Neural cell (in vitro differentiated cells): Measurements from ENCODE around the gene PPAT. TPM values are rescaled to one million over a fixed set of nuclear protein-coding genes. Genes with fewer than 3 reads are reported as not detected.

ENCODE experiments used
- H2AFZ ChIP-seq: fragments of 200-600, 300-800 bp; sonication (generic), shearing (Covaris generic); 2 replicates; pipeline ENCODE4 v1.6.0; 2014; ENCODE audit warnings: low read depth, mild to moderate bottlenecking, antibody characterized with exemption, low read length, moderate library complexity
- H3F3A ChIP-seq: fragments of 200-600 bp; shearing (Covaris generic); 2 replicates; pipeline ENCODE4 v1.6.1; 2016; ENCODE audit warnings: mild to moderate bottlenecking, moderate library complexity, mixed read lengths, antibody characterized with exemption, low read length; ENCODE audit not compliant: insufficient read depth, poor library complexity, severe bottlenecking
- H3K27ac ChIP-seq: fragments of 200-600, 300-800 bp; sonication (generic), shearing (Covaris generic); 2 replicates; pipeline ENCODE4 v1.5.1; 2014; ENCODE audit warnings: mild to moderate bottlenecking, low read length, moderate library complexity
- H3K27me3 ChIP-seq: fragments of 300-800, 200-600 bp; sonication (generic), shearing (Covaris generic); 2 replicates; pipeline ENCODE4 v1.6.0; 2014; ENCODE audit warnings: mild to moderate bottlenecking, low read depth, low read length, moderate library complexity; ENCODE audit not compliant: insufficient read depth
- H3K36me3 ChIP-seq: fragments of 300-800, 200-600 bp; sonication (generic), shearing (Covaris generic); 2 replicates; pipeline ENCODE4 v1.5.1; 2014; ENCODE audit warnings: mild to moderate bottlenecking, antibody characterized with exemption, low read length, moderate library complexity; ENCODE audit not compliant: insufficient read depth
- H3K4me2 ChIP-seq: fragments of 300-800, 200-600 bp; sonication (generic), shearing (Covaris generic); 2 replicates; pipeline ENCODE4 v1.6.0; 2014; ENCODE audit warnings: mild to moderate bottlenecking, low read length
- H3K4me3 ChIP-seq: fragments of 300-800, 200-600 bp; sonication (generic), shearing (Covaris generic); 2 replicates; pipeline ENCODE4 v1.5.1; 2014; ENCODE audit warnings: mild to moderate bottlenecking, low read length, moderate library complexity
- H3K79me2 ChIP-seq: fragments of 200-600 bp; shearing (Covaris generic); replicated peaks from 2 replicates; pipeline ENCODE4 v1.6.0; 2014; ENCODE audit warnings: mild to moderate bottlenecking, low read length, moderate library complexity; ENCODE audit not compliant: insufficient read depth
- H3K9ac ChIP-seq: fragments of 300-800, 200-600 bp; sonication (generic), shearing (Covaris generic); 2 replicates; pipeline ENCODE4 v1.6.1; 2016; ENCODE audit warnings: mild to moderate bottlenecking, low read length, mixed read lengths
- H3K9me2 ChIP-seq: fragments of 200-600 bp; shearing (Covaris generic); 2 replicates; pipeline ENCODE4 v1.6.1; 2016; ENCODE audit warnings: mild to moderate bottlenecking, low read length, mixed read lengths; ENCODE audit not compliant: insufficient read depth
- H3K9me3 ChIP-seq: fragments of 200-600, 300-800 bp; sonication (generic), shearing (Covaris generic); 2 replicates; pipeline ENCODE4 v1.6.1; 2016; ENCODE audit warnings: mild to moderate bottlenecking, mixed run types, low read length, moderate library complexity, mixed read lengths
- H4K20me1 ChIP-seq: fragments of 200-600 bp; shearing (Covaris generic); 2 replicates; pipeline ENCODE4 v1.6.1; 2016; ENCODE audit warnings: mild to moderate bottlenecking, mixed run types; ENCODE audit not compliant: insufficient read depth
- EP300 ChIP-seq: fragments of 450-650 bp; conservative IDR thresholded peaks from 2 replicates; pipeline ENCODE4 v1.6.1; 2014; ENCODE audit warnings: antibody characterized with exemption, mild to moderate bottlenecking, moderate library complexity; ENCODE audit not compliant: poor library complexity, severe bottlenecking
- EZH2 ChIP-seq: fragments of 200-600, 300-800 bp; shearing (Covaris generic), sonication (generic); IDR thresholded peaks from 2 replicates; pipeline ENCODE4 v1.6.1; 2014; ENCODE audit warnings: antibody characterized with exemption, low read length, borderline replicate concordance, mild to moderate bottlenecking; ENCODE audit not compliant: insufficient read depth, poor library complexity, severe bottlenecking
- MXI1 ChIP-seq: fragments of 450-650 bp; conservative IDR thresholded peaks from 2 replicates; pipeline ENCODE4 v1.6.1; 2014; ENCODE audit warnings: antibody characterized with exemption, mild to moderate bottlenecking; ENCODE audit not compliant: poor library complexity, severe bottlenecking
- POLR2AphosphoS5 ChIP-seq: IDR thresholded peaks from 2 replicates; pipeline ENCODE4 v1.6.1; 2012
- RAD21 ChIP-seq: fragments of 450-650 bp; conservative IDR thresholded peaks from 2 replicates; pipeline ENCODE4 v1.6.1; 2014; ENCODE audit warnings: antibody characterized with exemption, mild to moderate bottlenecking, moderate library complexity
- SMC3 ChIP-seq: fragments of 450-650 bp; conservative IDR thresholded peaks from 2 replicates; pipeline ENCODE4 v1.6.1; 2014; ENCODE audit warnings: antibody characterized with exemption, mild to moderate bottlenecking, moderate library complexity; ENCODE audit not compliant: poor library complexity
- TAF1 ChIP-seq: IDR thresholded peaks from 2 replicates; pipeline ENCODE4 v1.6.1; 2012; ENCODE audit warnings: low read depth
- polyA plus RNA-seq: library from polyadenylated mRNA; depleted of rRNA; stranded (reverse); fragments of >200 nt; gene quantifications from 2 replicates; pipeline ENCODE4 v1.2.3, GENCODE V29; 2014
- TF ChIP-seq, protein P1 (sequence below): fragments of 450-650 bp; IDR thresholded peaks from 2 replicates; pipeline ENCODE4 v1.5.1; 2014; ENCODE audit warnings: antibody characterized with exemption, mild to moderate bottlenecking, moderate library complexity; ENCODE audit not compliant: poor library complexity, severe bottlenecking
- TF ChIP-seq, protein P2 (sequence below): IDR thresholded peaks from 2 replicates; pipeline ENCODE4 v1.6.1; 2012; ENCODE audit warnings: borderline replicate concordance

PPAT gene
- polyA plus RNA-seq, 1 donor from 2014 or later, result 22.5 TPM

DNA sequence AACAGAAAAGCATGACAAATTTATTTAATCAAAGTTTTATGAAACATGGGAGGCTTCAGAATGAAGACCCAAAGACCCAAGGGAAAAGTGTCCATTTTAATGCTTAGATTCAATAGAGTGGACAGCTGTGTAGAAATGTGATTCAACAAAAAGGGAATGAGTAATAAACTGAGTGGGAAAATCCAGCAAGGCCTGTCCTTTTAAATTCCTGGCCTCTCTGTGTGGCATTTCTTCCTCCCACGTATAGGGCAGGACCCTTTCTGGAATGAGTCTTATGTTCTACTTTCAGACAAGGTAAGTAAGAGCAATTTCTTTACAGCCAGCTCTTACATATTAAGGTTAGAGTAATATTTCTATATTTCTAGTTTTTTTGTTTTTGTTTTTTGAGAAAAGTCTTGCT lies 62.6 kb downstream of the PPAT start:
- Histone ChIP-seq H3K9ac (no peak overlapping the region), H3K27ac (no peak overlapping the region), H3K4me2 (no peak overlapping the region), H4K20me1 (no peaks in the 10 kb centered on the region), H2AFZ (no peak overlapping the region), H3K79me2 (no peaks in the 10 kb centered on the region), H3K9me3 (no peaks in the 10 kb centered on the region), H3F3A (no peaks in the 10 kb centered on the region), H3K9me2 (no peaks in the 10 kb centered on the region), H3K4me3 (no peak overlapping the region), H3K36me3 (peaks cover 5% of the 10 kb centered on the region), H3K27me3 (no peaks in the 10 kb centered on the region)
- TF ChIP-seq, protein P1, sequence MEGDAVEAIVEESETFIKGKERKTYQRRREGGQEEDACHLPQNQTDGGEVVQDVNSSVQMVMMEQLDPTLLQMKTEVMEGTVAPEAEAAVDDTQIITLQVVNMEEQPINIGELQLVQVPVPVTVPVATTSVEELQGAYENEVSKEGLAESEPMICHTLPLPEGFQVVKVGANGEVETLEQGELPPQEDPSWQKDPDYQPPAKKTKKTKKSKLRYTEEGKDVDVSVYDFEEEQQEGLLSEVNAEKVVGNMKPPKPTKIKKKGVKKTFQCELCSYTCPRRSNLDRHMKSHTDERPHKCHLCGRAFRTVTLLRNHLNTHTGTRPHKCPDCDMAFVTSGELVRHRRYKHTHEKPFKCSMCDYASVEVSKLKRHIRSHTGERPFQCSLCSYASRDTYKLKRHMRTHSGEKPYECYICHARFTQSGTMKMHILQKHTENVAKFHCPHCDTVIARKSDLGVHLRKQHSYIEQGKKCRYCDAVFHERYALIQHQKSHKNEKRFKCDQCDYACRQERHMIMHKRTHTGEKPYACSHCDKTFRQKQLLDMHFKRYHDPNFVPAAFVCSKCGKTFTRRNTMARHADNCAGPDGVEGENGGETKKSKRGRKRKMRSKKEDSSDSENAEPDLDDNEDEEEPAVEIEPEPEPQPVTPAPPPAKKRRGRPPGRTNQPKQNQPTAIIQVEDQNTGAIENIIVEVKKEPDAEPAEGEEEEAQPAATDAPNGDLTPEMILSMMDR, result no peak
- no peak for TF ChIP-seq EZH2
- TF ChIP-seq EP300, result no peak
- no peak for TF ChIP-seq MXI1
- no peak for TF ChIP-seq RAD21
- no peak for TF ChIP-seq TAF1
- TF ChIP-seq, protein P2, sequence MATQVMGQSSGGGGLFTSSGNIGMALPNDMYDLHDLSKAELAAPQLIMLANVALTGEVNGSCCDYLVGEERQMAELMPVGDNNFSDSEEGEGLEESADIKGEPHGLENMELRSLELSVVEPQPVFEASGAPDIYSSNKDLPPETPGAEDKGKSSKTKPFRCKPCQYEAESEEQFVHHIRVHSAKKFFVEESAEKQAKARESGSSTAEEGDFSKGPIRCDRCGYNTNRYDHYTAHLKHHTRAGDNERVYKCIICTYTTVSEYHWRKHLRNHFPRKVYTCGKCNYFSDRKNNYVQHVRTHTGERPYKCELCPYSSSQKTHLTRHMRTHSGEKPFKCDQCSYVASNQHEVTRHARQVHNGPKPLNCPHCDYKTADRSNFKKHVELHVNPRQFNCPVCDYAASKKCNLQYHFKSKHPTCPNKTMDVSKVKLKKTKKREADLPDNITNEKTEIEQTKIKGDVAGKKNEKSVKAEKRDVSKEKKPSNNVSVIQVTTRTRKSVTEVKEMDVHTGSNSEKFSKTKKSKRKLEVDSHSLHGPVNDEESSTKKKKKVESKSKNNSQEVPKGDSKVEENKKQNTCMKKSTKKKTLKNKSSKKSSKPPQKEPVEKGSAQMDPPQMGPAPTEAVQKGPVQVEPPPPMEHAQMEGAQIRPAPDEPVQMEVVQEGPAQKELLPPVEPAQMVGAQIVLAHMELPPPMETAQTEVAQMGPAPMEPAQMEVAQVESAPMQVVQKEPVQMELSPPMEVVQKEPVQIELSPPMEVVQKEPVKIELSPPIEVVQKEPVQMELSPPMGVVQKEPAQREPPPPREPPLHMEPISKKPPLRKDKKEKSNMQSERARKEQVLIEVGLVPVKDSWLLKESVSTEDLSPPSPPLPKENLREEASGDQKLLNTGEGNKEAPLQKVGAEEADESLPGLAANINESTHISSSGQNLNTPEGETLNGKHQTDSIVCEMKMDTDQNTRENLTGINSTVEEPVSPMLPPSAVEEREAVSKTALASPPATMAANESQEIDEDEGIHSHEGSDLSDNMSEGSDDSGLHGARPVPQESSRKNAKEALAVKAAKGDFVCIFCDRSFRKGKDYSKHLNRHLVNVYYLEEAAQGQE, result no peak
- TF ChIP-seq POLR2AphosphoS5, result no peak
- no peak for TF ChIP-seq SMC3

DNA sequence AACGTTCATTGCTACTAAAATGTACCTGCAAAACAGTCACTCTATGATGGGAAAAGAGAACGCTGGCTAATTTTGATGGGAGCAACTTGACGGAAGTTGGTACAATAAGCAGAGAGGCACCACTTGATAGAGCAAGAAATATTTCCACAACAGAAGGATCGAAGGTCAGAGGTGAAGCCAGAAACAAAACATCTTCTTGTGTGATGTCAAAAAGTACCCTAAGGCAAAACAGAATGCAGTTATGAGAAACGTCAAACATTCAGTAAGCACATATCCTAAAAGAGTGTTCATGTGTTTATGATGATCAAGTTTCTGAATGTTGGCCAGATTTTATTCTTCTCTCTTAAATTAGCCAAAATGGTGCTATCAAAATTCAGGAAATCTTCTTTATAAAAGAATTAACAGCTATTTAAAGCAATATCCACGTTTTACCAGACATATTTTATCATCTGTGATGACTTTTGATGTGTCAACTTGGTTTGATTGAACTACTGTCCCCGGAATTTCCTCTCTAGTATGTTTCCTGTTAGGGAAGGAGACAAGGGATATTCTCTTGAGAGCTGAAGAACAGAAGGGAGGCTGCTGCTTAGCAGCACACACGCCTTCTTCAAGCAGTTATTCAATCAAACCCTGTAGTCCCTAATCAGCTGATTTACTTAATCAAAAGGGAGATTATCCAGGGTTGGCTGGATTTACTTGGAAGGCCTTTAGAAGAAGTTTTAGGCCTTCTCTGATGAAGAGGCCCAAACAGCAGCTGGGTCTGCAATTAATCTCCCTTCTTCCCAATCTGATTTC lies 63.8 kb downstream of the PPAT start:
- no peaks in the 10 kb centered on the region for H3F3A ChIP-seq

More for the DNA sequence above, 63.8 kb downstream of the PPAT start:
- H3K79me2 ChIP-seq, result no peaks in the 10 kb centered on the region
- H4K20me1 ChIP-seq, result no peaks in the 10 kb centered on the region
- no peak overlapping the region for H3K4me3 ChIP-seq
- no peaks in the 10 kb centered on the region for H3K9me2 ChIP-seq
- no peaks in the 10 kb centered on the region for H3K27me3 ChIP-seq
- TF ChIP-seq RAD21 (no peak), POLR2AphosphoS5 (no peak), EZH2 (no peak), TAF1 (no peak), EP300 (no peak), SMC3 (no peak), MXI1 (no peak)
- TF ChIP-seq, protein P1, result no peak
- TF ChIP-seq, protein P2, result no peak
- peaks cover 5% of the 10 kb centered on the region for H3K36me3 ChIP-seq
- no peak overlapping the region for H3K9ac ChIP-seq
- no peak overlapping the region for H3K27ac ChIP-seq
- H3K4me2 ChIP-seq, result no peak overlapping the region
- H3K9me3 ChIP-seq, result no peaks in the 10 kb centered on the region
- no peak overlapping the region for H2AFZ ChIP-seq
